DND-41 (cell line): Measurements from ENCODE around the gene CLSTN3.
A peak's percentile ranks its signal among the peaks of the same experiment; 100 is the strongest.

Experiments
- ATAC-seq: fragments of 200-7000 bp; cut with Tn5 transposase; 3 replicates; pipeline ENCODE4 v1.9.1; 2021; ENCODE audit warnings: low read depth; ENCODE audit not compliant: insufficient read depth
- DNase-seq: peaks from one replicate; pipeline ENCODE4 v3.0.0-alpha.2; 2020
- H2AFZ ChIP-seq: 2 replicates; pipeline ENCODE4 v1.6.0; 2012; ENCODE audit warnings: low read depth, low read length
- H3K27ac ChIP-seq: 2 replicates; pipeline ENCODE4 v1.5.1; 2012; ENCODE audit warnings: low read length, inconsistent platforms
- H3K27me3 ChIP-seq: fragments of 200-600 bp; sonication (generic); 2 replicates; pipeline ENCODE4 v1.6.0; 2012; ENCODE audit warnings: low read length, mild to moderate bottlenecking, inconsistent platforms; ENCODE audit not compliant: insufficient read depth, poor library complexity
- H3K36me3 ChIP-seq: 2 replicates; pipeline ENCODE4 v1.5.1; 2012; ENCODE audit warnings: low read length, inconsistent platforms; ENCODE audit not compliant: insufficient read depth
- H3K4me1 ChIP-seq: 2 replicates; pipeline ENCODE4 v1.5.1; 2012; ENCODE audit warnings: mild to moderate bottlenecking, low read length; ENCODE audit not compliant: insufficient read depth
- H3K4me2 ChIP-seq: 2 replicates; pipeline ENCODE4 v1.6.0; 2012; ENCODE audit warnings: mild to moderate bottlenecking, moderate library complexity, low read length, inconsistent platforms; ENCODE audit not compliant: insufficient read depth
- H3K4me3 ChIP-seq, 2 experiments: fragments of 200-600 bp in 1 of 2; shearing (Covaris generic) in 1 of 2; 2 replicates each; pipeline ENCODE4 v1.5.1; 2012 to 2016; ENCODE audit warnings: inconsistent platforms in 2 of 2, low read length in 2 of 2, mild to moderate bottlenecking in 2 of 2, low read depth in 1 of 2, moderate library complexity in 1 of 2
- H3K79me2 ChIP-seq: 2 replicates; pipeline ENCODE4 v1.6.0; 2012; ENCODE audit warnings: low read length, inconsistent platforms; ENCODE audit not compliant: insufficient read depth
- H3K9ac ChIP-seq: 2 replicates; pipeline ENCODE4 v1.6.0; 2012; ENCODE audit warnings: low read depth, mild to moderate bottlenecking, inconsistent platforms, low read length, moderate library complexity
- H3K9me3 ChIP-seq: 2 replicates; pipeline ENCODE4 v1.5.1; 2012; ENCODE audit warnings: low read length, moderate library complexity, mild to moderate bottlenecking, inconsistent platforms; ENCODE audit not compliant: insufficient read depth, severe bottlenecking
- H4K20me1 ChIP-seq: 2 replicates; pipeline ENCODE4 v1.6.0; 2012; ENCODE audit warnings: low read length; ENCODE audit not compliant: insufficient read depth
- CTCF ChIP-seq: IDR thresholded peaks from 2 replicates; pipeline ENCODE4 v1.5.1; 2012; ENCODE audit warnings: borderline replicate concordance, low read length, moderate library complexity, mild to moderate bottlenecking; ENCODE audit not compliant: poor library complexity, severe bottlenecking; ENCODE audit errors: extremely low read depth
- EZH2 ChIP-seq: IDR thresholded peaks from 3 replicates; pipeline ENCODE4 v1.6.1; 2012; ENCODE audit warnings: borderline replicate concordance, low read depth, mild to moderate bottlenecking, moderate library complexity, low read length, inconsistent platforms; ENCODE audit not compliant: severe bottlenecking

Gene CLSTN3

GRCh38 chr12:7089196-7089871 lies 40.8 kb upstream of the CLSTN3 start:
- Histone ChIP-seq H3K27ac (no peak overlapping the region), H3K4me1 (peaks cover 14% of the 10 kb centered on the region), H3K27me3 (no peaks in the 10 kb centered on the region), H3K9ac (no peak overlapping the region), H3K79me2 (no peaks in the 10 kb centered on the region), H3K36me3 (no peaks in the 10 kb centered on the region), H3K4me3 (no peak overlapping the region), H3K9me3 (peaks cover 3% of the 10 kb centered on the region), H2AFZ (no peak overlapping the region), H4K20me1 (no peaks in the 10 kb centered on the region), H3K4me2 (no peak overlapping the region)
- DNase-seq: no peak
- TF ChIP-seq EZH2 (no peak), CTCF (no peak)
- ATAC-seq: no peak

- H3K27me3 ChIP-seq: no peaks in the 10 kb centered on the region
- H3K79me2 ChIP-seq: no peaks in the 10 kb centered on the region
- H4K20me1 ChIP-seq: no peaks in the 10 kb centered on the region
- no peak overlapping the region for H3K27ac ChIP-seq
- H2AFZ ChIP-seq: no peak overlapping the region
- no peaks in the 10 kb centered on the region for H3K36me3 ChIP-seq
- ATAC-seq (no peak), DNase-seq (no peak)
- peaks cover 14% of the 10 kb centered on the region for H3K4me1 ChIP-seq
- no peak overlapping the region for H3K9ac ChIP-seq
- no peak overlapping the region for H3K4me2 ChIP-seq
- TF ChIP-seq EZH2 (no peak), CTCF (no peak)
- no peak overlapping the region for H3K4me3 ChIP-seq
- no peaks in the 10 kb centered on the region for H3K9me3 ChIP-seq
Measured at GRCh38 chr12:7090222-7090998, 39.8 kb upstream of the CLSTN3 start.

GRCh38 chr12:7091171-7091570 lies 39.0 kb upstream of the CLSTN3 start:
- Histone ChIP-seq H3K27ac (no peak overlapping the region), H3K9me3 (no peaks in the 10 kb centered on the region), H3K4me1 (peaks cover 14% of the 10 kb centered on the region), H3K9ac (peak overlapping the region; percentile 45; the same call in 1 of the 2 replicates), H4K20me1 (no peaks in the 10 kb centered on the region), H3K36me3 (no peaks in the 10 kb centered on the region), H3K79me2 (no peaks in the 10 kb centered on the region), H2AFZ (no peak overlapping the region), H3K4me2 (no peak overlapping the region), H3K27me3 (no peaks in the 10 kb centered on the region), H3K4me3 (no peak overlapping the region)
- ATAC-seq (no peak), DNase-seq (no peak)
- TF ChIP-seq CTCF: no peak
- no peak for TF ChIP-seq EZH2
